Ecto neural progenitor cell (in vitro differentiated cells): ENCODE measurements around the gene TMA7.

Source experiments
- DNase-seq: peaks from one replicate; pipeline ENCODE4 v3.0.0-alpha.2; 2018; ENCODE audit warnings: low spot score

TMA7 gene

GRCh38 chr3:48423241-48423882, 16.7 kb upstream of the TMA7 start:
- no peak for DNase-seq

GRCh38 chr3:48423883-48424695, 16.0 kb upstream of the TMA7 start:
- DNase-seq: no peak

GRCh38 chr3:48425281-48425812, 14.7 kb upstream of the TMA7 start:
- no peak for DNase-seq

- no peak for DNase-seq
These were observed 13.6 kb upstream of the TMA7 start for GRCh38 chr3:48426401-48426909.

GRCh38 chr3:48426944-48427629, 13.0 kb upstream of the TMA7 start:
- DNase-seq: no peak

GRCh38 chr3:48427630-48427962, 12.5 kb upstream of the TMA7 start:
- DNase-seq: no peak

- DNase-seq: no peak
These were observed 11.9 kb upstream of the TMA7 start for GRCh38 chr3:48428088-48428571.

- peak; percentile 79 for DNase-seq
These were observed 11.3 kb upstream of the TMA7 start for GRCh38 chr3:48428572-48429316.

- DNase-seq: peak; percentile 85
These were observed 10.6 kb upstream of the TMA7 start for GRCh38 chr3:48429317-48429959.

GRCh38 chr3:48429960-48430707, 9.9 kb upstream of the TMA7 start, which contains the start of gene PLXNB1:
TSS of gene PLXNB1 (minus strand) at chr3:48430086. CDS start at chr3:48424611, 5,475 bp downstream.
- peak; percentile 81 for DNase-seq

GRCh38 chr3:48430708-48431101, 9.4 kb upstream of the TMA7 start:
- DNase-seq: no peak

GRCh38 chr3:48431224-48432029, 8.6 kb upstream of the TMA7 start:
- DNase-seq: no peak

- peak; percentile 73 for DNase-seq
These were observed 7.4 kb upstream of the TMA7 start for GRCh38 chr3:48432411-48433371.

GRCh38 chr3:48433472-48434118, 6.5 kb upstream of the TMA7 start:
- no peak for DNase-seq

- no peak for DNase-seq
These were observed 5.3 kb upstream of the TMA7 start for GRCh38 chr3:48434591-48435222.

- no peak for DNase-seq
These were observed 4.8 kb upstream of the TMA7 start for GRCh38 chr3:48435223-48435595.

- DNase-seq: peak; percentile 91
These were observed 4.1 kb upstream of the TMA7 start for GRCh38 chr3:48435774-48436476.
